GM23338 (cell line): ENCODE results near the gene SLF2. TPM values are rescaled to one million over a fixed set of nuclear protein-coding genes. Genes with fewer than 3 reads are reported as not detected.

Source experiments
- ATAC-seq: fragments of 200-7000 bp; cut with Tn5 transposase; 3 replicates; pipeline ENCODE4 v1.9.1; 2020
- DNase-seq: peaks from one replicate; pipeline ENCODE4 v3.0.0-alpha.2; 2015; ENCODE audit warnings: low spot score
- H2AFZ ChIP-seq: fragments of 200-600 bp; sonication (generic); 2 replicates; pipeline ENCODE4 v1.8.0; 2016; ENCODE audit warnings: antibody characterized with exemption, mild to moderate bottlenecking, moderate library complexity
- H3F3A ChIP-seq: fragments of 200-600 bp; sonication (generic); replicated peaks from 2 replicates; pipeline ENCODE4 v1.8.0; 2017; ENCODE audit warnings: antibody characterized with exemption, mixed run types, low read depth
- H3K27ac ChIP-seq: fragments of 200-600 bp; sonication (generic); 2 replicates; pipeline ENCODE4 v1.6.1; 2016; ENCODE audit warnings: low read depth
- H3K27me3 ChIP-seq: fragments of 200-600 bp; sonication (generic); 2 replicates; pipeline ENCODE4 v1.8.0; 2016; ENCODE audit warnings: mild to moderate bottlenecking, mixed run types, moderate library complexity; ENCODE audit not compliant: insufficient read depth
- H3K36me3 ChIP-seq: fragments of 200-600 bp; sonication (generic); 2 replicates; pipeline ENCODE4 v1.8.0; 2016; ENCODE audit warnings: mild to moderate bottlenecking; ENCODE audit not compliant: insufficient read depth
- H3K4me1 ChIP-seq: fragments of 200-600 bp; sonication (generic); 2 replicates; pipeline ENCODE4 v1.8.0; 2016; ENCODE audit warnings: mild to moderate bottlenecking, moderate library complexity; ENCODE audit not compliant: insufficient read depth
- H3K4me2 ChIP-seq: fragments of 200-600 bp; sonication (generic); 2 replicates; pipeline ENCODE4 v1.7.1; 2017; ENCODE audit warnings: mixed run types
- H3K4me3 ChIP-seq: fragments of 200-600 bp; sonication (generic); 2 replicates; pipeline ENCODE4 v1.6.1; 2016; ENCODE audit warnings: mixed run types
- H3K79me2 ChIP-seq: fragments of 200-600 bp; sonication (generic); replicated peaks from 2 replicates; pipeline ENCODE4 v1.8.0; 2017; ENCODE audit warnings: mild to moderate bottlenecking; ENCODE audit not compliant: insufficient read depth
- H3K9me2 ChIP-seq: fragments of 200-600 bp; sonication (generic); 2 replicates; pipeline ENCODE4 v1.8.0; 2017; ENCODE audit not compliant: insufficient read depth
- H4K20me1 ChIP-seq: fragments of 200-600 bp; sonication (generic); replicated peaks from 2 replicates; pipeline ENCODE4 v1.8.0; 2017; ENCODE audit warnings: mild to moderate bottlenecking; ENCODE audit not compliant: insufficient read depth
- H3K27ac Mint-ChIP-seq: 2 replicates; pipeline ENCODE4 v1.8.0; 2020; ENCODE audit warnings: inconsistent platforms, mild to moderate bottlenecking, moderate library complexity, mixed read lengths
- H3K27me3 Mint-ChIP-seq: 3 replicates; pipeline ENCODE4 v1.8.0; 2022; ENCODE audit warnings: low read depth, mild to moderate bottlenecking, moderate library complexity, mixed read lengths, inconsistent platforms; ENCODE audit not compliant: insufficient read depth, poor library complexity
- H3K36me3 Mint-ChIP-seq: 3 replicates; pipeline ENCODE4 v1.8.0; 2021; ENCODE audit warnings: low read depth, mild to moderate bottlenecking, inconsistent platforms, moderate library complexity, mixed read lengths
- H3K4me1 Mint-ChIP-seq: 3 replicates; pipeline ENCODE4 v1.8.0; 2020; ENCODE audit warnings: mild to moderate bottlenecking, inconsistent platforms, mixed read lengths
- H3K4me3 Mint-ChIP-seq: 3 replicates; pipeline ENCODE4 v1.8.0; 2021; ENCODE audit warnings: moderate library complexity, mild to moderate bottlenecking, inconsistent platforms, mixed read lengths
- H3K9me3 Mint-ChIP-seq: 3 replicates; pipeline ENCODE4 v1.8.0; 2020; ENCODE audit warnings: moderate library complexity, mild to moderate bottlenecking, inconsistent platforms, mixed read lengths
- EZH2 ChIP-seq: fragments of 200-600 bp; sonication (generic); IDR thresholded peaks from one replicate; pipeline ENCODE4 v1.8.0; 2017; ENCODE audit warnings: antibody characterized with exemption, mild to moderate bottlenecking, low read depth; ENCODE audit not compliant: unreplicated experiment
- JUNB ChIP-seq: IDR thresholded peaks from one replicate; pipeline ENCODE4 v1.6.1; 2016; ENCODE audit warnings: antibody characterized with exemption; ENCODE audit not compliant: unreplicated experiment
- NANOG ChIP-seq: IDR thresholded peaks from 2 replicates; pipeline ENCODE4 v1.6.1; 2016; ENCODE audit warnings: antibody characterized with exemption, borderline replicate concordance
- STAT1 ChIP-seq: IDR thresholded peaks from one replicate; pipeline ENCODE4 v1.6.1; 2016; ENCODE audit warnings: antibody characterized with exemption; ENCODE audit not compliant: unreplicated experiment
- ZNF462 ChIP-seq: fragments of 250-450 bp; sonication (Bioruptor Pico); IDR thresholded peaks from 2 replicates; pipeline ENCODE4 v1.5.0; 2020; ENCODE audit warnings: mild to moderate bottlenecking, moderate library complexity
- polyA plus RNA-seq: library from polyadenylated mRNA; unstranded; fragments of >200 nt; fragmentation: Nextera tagmentation; extraction: Ambion mirVana; gene quantifications from 2 replicates; pipeline ENCODE4 v1.2.1, GENCODE V29; 2016
- total RNA-seq: library from RNA; depleted of rRNA; stranded (reverse); fragments of >200 nt; shearing (Covaris generic); gene quantifications from 2 replicates; pipeline ENCODE4 v1.2.3, GENCODE V29; 2014

The SLF2 gene
- total and polyA plus RNA-seq, 2 experiments from 2014 or later, result 13.6 to 22.1 TPM

DNA sequence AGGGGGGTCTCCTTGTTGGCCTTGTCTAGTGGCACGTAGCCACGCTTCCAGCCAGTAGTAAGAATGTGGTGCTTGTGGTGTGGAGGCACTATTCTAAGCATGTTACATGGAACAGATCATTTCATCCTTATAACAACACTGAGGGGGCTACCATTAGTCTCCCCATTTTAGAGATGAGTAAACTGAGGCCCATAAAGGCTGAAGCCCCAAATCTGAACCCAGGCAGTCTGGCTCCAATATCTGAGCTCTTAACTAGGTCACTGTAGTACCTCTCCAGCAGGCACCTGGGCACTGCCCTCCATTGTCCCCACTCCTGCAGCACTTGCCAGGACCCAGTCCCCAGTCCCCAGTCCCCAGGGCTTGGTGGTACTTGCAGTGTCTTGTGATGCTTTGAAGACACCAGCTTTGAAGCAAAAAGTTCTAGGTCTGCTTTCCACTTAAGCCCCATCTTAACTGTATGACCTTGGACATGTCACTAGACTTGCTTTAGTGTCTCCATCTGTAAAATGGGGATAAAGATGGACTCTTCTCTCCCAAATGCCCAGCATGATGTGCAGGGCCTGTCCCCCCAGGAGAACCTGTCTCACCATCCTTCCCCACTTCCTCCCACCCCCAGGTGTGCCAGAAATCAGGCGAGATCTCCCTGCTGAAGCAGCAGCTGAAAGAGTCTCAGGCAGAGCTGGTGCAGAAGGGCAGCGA, 93.3 kb downstream of the SLF2 start:
- Mint-ChIP-seq H3K36me3 (peaks cover 37% of the 10 kb centered on the region), H3K9me3 (no peaks in the 10 kb centered on the region; the same call in 2 of the 3 replicates), H3K4me3 (no peak overlapping the region; the same call in 2 of the 3 replicates), H3K27ac (no peak overlapping the region), H3K4me1 (peaks cover 13% of the 10 kb centered on the region), H3K27me3 (peaks cover 8% of the 10 kb centered on the region)
- peaks cover 4% of the 10 kb centered on the region for H3K4me1 ChIP-seq
- H2AFZ ChIP-seq, result no peak overlapping the region
- TF ChIP-seq NANOG, result no peak
- no peak for TF ChIP-seq JUNB
- no peak for TF ChIP-seq STAT1
- no peak for TF ChIP-seq EZH2
- TF ChIP-seq ZNF462 (CRISPR knock-in tag), result no peak
- H3K9me2 ChIP-seq, result no peaks in the 10 kb centered on the region
- 0 out of 2 replicates have a peak, but pooled peaks cover 3% of the 10 kb centered on the region for H3F3A ChIP-seq
- peaks cover 9% of the 10 kb centered on the region for H3K79me2 ChIP-seq
- H3K4me3 ChIP-seq, result no peak overlapping the region
- 0 out of 2 replicates have a peak, but pooled peaks cover 7% of the 10 kb centered on the region for H4K20me1 ChIP-seq
- no peak for ATAC-seq
- no peak for DNase-seq
- no peaks in the 10 kb centered on the region for H3K27me3 ChIP-seq
- H3K36me3 ChIP-seq, result no peaks in the 10 kb centered on the region; the same call in 1 of the 2 replicates
- H3K27ac ChIP-seq, result no peak overlapping the region
- no peak overlapping the region for H3K4me2 ChIP-seq
